Measurements from ENCODE around the gene CATSPER1.
A peak's percentile ranks its signal among the peaks of the same experiment; 100 is the strongest.
"Not testable (repeated sequence)": the region's sequence is repeated elsewhere in the genome, so short reads cannot be mapped to it uniquely, and the experiment has no call there.

Gene CATSPER1

DNA sequence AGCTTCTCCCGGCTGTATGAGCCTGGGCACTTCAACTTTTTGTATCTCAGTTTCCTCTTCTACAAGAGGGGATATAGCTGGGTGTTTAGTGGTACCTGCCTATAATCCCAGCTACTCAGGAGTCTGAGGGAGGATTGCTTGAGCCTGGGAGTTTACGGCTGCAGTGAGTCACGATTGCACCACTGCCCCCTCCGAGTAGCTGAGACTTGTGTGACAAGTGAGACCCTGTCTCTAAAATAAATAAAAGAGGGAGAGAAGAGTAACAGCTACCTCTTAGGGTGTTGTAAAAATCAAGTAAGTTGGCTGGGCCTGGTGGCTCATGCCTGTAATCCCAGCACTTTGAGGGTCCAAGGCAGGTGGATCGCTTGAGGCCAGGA lies 10.0 kb upstream of the CATSPER1 start:
- Histone ChIP-seq H3K4me1 (ENCODE audit: control insufficient read depth, insufficient read depth, low read length) (no peaks in the 10 kb centered on the region), H3K9ac (ENCODE audit: low read depth, low read length) (no peak overlapping the region), H3K36me3 (ENCODE audit: control insufficient read depth, insufficient read depth, low read length) (peaks cover 2% of the 10 kb centered on the region), H3K4me3 (ENCODE audit: low read depth, low read length) (no peak overlapping the region), H3K9me3 (ENCODE audit: control insufficient read depth, insufficient read depth, low read length) (no peaks in the 10 kb centered on the region), H3K27me3 (ENCODE audit: control insufficient read depth, insufficient read depth, low read length) (no peaks in the 10 kb centered on the region)

DNA sequence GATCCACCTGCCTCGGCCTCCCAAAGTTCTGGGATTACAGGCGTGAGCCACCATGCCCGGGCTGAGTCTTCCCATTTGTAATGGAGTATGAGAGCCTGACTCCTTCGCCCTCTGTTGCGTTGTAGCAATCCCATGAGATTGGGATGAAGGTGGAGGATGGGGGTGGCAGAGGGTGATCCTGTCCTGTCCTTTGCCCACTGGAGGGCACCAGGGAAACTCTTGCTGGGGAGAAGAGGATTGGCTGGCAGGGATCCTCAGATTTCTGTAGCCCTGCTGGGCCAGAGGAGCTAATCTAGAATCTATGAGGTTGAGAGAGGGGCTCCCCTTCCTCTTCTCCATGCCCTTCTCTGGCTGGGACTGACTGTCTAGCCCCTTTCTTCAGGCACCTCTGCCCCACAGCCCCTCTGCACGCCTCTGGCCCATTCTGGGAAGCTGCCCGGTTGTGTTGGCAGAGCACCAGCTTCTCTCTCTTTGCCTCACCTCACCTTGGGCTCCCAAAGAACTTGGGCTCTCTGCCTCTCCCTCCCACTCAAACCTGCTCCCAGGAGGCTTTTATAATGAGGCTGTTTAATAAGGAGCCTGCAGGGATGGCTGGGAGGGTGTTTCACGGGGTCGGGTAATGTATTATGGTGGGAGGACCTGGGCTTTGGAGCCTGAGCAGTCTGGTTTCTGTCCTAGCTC lies 9.5 kb upstream of the CATSPER1 start:
- Histone ChIP-seq H3K4me1 (ENCODE audit: control insufficient read depth, insufficient read depth, low read length) (no peaks in the 10 kb centered on the region), H3K9ac (ENCODE audit: low read depth, low read length) (no peak overlapping the region), H3K27me3 (ENCODE audit: control insufficient read depth, insufficient read depth, low read length) (no peaks in the 10 kb centered on the region), H3K9me3 (ENCODE audit: control insufficient read depth, insufficient read depth, low read length) (no peaks in the 10 kb centered on the region), H3K4me3 (ENCODE audit: low read depth, low read length) (no peak overlapping the region), H3K36me3 (ENCODE audit: control insufficient read depth, insufficient read depth, low read length) (no peaks in the 10 kb centered on the region)

DNA sequence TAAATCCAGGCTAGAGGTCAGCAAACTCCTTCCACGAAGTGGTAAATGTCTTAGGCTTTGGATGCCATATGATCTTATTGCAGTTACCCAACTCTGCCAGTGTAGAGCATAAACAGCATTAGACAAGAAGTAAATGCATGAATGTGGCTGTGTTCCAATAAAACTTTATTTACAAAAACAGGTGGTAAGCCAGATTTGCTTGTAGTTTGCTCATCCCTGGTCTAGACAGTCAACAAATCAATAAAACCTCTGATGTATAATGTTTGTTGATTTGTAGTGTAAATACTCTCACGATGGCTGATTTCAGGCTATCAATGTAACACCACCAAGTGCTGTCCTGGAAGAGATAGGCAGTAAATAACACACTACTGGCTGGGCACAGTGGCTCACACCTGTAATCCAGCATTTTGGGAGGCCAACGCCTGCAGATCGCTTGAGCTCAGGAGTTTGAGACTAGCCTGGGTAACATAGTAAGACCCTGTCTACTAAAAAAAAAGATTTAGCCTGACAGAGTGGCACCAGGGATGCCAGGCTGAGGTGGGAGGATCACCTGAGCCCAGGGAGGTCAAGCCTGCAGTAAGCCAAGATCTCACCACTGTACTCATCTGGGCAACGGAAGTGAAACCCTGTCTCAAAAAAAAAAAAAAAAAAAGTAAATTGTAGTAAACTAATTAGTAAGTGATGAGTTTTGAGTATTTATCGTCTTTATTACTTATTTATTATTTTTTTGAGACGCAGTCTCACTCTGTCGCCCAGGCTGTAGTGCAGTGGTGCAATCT lies 6.9 kb upstream of the CATSPER1 start:
- no peak overlapping the region for H3K4me3 ChIP-seq (ENCODE audit: low read depth, low read length)
- H3K4me1 ChIP-seq (ENCODE audit: control insufficient read depth, insufficient read depth, low read length), result no peaks in the 10 kb centered on the region
- no peaks in the 10 kb centered on the region for H3K27me3 ChIP-seq (ENCODE audit: control insufficient read depth, insufficient read depth, low read length)
- no peaks in the 10 kb centered on the region for H3K9me3 ChIP-seq (ENCODE audit: control insufficient read depth, insufficient read depth, low read length)
- H3K9ac ChIP-seq (ENCODE audit: low read depth, low read length), result no peak overlapping the region
- no peaks in the 10 kb centered on the region for H3K36me3 ChIP-seq (ENCODE audit: control insufficient read depth, insufficient read depth, low read length)

DNA sequence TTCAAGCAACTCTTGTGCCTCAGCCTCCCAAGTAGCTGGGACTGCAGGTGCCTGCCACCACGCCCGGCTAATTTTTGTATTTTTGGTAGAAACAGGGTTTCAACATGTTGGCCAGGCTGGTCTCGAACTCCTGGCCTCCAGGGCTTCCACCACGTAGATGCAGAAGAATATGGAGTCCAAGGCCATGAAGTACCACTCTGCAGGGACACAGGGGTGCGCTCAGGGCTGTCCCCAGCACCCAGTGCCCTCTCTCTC lies 3.2 kb downstream of the CATSPER1 start:
- H3K4me1 ChIP-seq (ENCODE audit: control insufficient read depth, insufficient read depth, low read length); H3K36me3 ChIP-seq (ENCODE audit: control insufficient read depth, insufficient read depth, low read length); H3K9ac ChIP-seq (ENCODE audit: low read depth, low read length); H3K27me3 ChIP-seq (ENCODE audit: control insufficient read depth, insufficient read depth, low read length); H3K9me3 ChIP-seq (ENCODE audit: control insufficient read depth, insufficient read depth, low read length); H3K4me3 ChIP-seq (ENCODE audit: low read depth, low read length): not testable (repeated sequence)

DNA sequence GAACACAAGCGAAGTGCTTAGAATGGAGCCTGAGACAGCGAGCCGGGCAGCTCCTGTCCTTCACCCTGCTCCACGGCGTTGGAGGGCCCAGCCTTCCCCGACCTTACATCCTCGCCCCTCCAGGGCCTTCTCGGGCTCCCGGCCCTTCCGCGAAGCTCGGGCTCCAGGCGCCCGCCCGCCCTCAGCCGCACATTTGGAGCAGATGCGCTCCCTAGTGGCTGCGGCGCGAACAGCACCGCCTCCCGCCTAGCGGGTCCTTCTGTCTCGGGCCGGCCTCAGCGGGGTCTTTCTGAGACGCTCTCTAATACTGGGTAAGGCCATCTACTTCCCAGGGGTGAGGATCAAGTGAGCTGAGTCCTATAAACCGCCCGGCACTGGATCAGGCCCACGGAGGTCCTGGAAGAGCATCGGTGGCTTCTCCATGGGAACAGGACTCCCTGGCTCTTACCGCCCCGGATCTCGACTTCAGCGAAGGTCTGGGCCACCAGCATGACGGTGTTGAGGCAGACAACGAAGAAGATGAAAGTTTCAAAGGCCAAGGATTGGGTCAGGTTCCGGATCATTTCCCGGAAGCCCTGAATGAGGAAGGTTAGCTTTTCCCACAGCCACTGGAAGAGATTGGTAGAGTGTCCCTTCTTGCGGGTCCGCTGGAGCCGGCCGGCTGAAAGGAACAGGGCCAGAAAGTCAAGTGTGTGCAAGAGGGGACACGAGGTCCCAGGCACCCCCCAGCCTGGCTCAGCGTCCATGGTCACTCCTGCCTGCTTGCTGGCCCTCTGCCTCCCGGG lies 3.7 kb downstream of the CATSPER1 start:
- Histone ChIP-seq H3K9me3 (ENCODE audit: control insufficient read depth, insufficient read depth, low read length) (no peaks in the 10 kb centered on the region), H3K9ac (ENCODE audit: low read depth, low read length) (no peak overlapping the region), H3K4me1 (ENCODE audit: control insufficient read depth, insufficient read depth, low read length) (no peaks in the 10 kb centered on the region), H3K36me3 (ENCODE audit: control insufficient read depth, insufficient read depth, low read length) (no peaks in the 10 kb centered on the region), H3K4me3 (ENCODE audit: low read depth, low read length) (peak overlapping the region; percentile 2), H3K27me3 (ENCODE audit: control insufficient read depth, insufficient read depth, low read length) (peaks cover 10% of the 10 kb centered on the region)

DNA sequence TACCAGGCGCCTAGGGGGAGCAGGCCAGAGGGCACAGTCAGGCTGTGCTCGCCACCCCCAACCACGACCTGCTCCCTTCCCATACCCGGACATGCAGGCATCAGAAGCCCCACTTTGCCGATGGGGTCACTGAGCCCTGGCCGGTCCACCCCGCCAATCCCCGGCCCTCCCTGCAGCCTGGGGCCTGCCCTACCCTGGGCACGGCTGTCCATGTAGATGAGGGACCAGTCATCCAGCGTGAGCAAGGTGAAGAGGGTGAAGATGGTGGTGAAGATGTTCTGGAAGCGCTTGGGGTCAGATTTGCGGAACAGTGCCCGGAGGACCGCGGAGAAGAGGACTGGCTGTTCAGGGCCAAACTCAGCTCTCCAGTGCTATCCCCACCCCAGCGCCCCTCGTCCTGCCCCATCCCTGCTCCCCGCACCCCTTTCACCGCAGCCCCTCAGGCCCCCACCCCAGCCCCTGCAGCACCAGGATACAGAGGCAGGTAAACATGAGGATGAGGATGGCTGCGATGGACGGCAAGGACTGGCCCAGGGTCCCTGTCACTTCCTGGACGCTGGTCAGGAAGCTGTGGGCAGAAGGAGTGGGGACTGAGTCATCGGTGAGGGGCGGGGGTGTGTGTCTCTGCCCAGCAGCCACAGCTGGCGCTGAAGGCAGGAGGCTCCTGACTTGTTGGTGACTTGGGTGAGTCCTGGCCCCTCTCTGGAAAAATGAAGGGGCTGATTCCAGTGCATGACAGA lies 5.5 kb downstream of the CATSPER1 start:
- Histone ChIP-seq H3K9me3 (ENCODE audit: control insufficient read depth, insufficient read depth, low read length) (no peaks in the 10 kb centered on the region), H3K9ac (ENCODE audit: low read depth, low read length) (no peak overlapping the region), H3K36me3 (ENCODE audit: control insufficient read depth, insufficient read depth, low read length) (no peaks in the 10 kb centered on the region), H3K27me3 (ENCODE audit: control insufficient read depth, insufficient read depth, low read length) (peaks cover 10% of the 10 kb centered on the region), H3K4me3 (ENCODE audit: low read depth, low read length) (no peak overlapping the region), H3K4me1 (ENCODE audit: control insufficient read depth, insufficient read depth, low read length) (no peaks in the 10 kb centered on the region)

DNA sequence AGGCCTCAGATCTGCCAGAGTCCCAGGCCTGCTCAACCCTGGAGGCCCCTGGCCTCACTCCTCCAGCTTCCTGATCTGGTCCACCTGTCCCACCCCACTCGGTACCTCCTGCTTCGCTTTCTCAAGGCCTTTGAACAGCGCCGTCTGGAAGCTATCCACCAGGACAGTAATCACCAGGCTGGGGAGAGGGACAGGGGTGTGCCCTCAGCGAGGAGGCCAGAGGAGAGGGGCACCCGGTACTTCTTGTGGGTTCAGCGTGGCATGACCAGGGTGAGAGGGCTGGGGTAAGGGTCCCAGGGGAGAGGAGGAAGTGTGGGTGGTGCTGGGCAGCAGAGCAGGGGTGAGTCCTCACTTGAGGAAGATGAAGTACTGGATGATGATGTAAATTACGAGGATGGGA lies 6.1 kb downstream of the CATSPER1 start:
- H3K27me3 ChIP-seq (ENCODE audit: control insufficient read depth, insufficient read depth, low read length), result peaks cover 10% of the 10 kb centered on the region
- no peak overlapping the region for H3K4me3 ChIP-seq (ENCODE audit: low read depth, low read length)
- no peaks in the 10 kb centered on the region for H3K4me1 ChIP-seq (ENCODE audit: control insufficient read depth, insufficient read depth, low read length)
- no peaks in the 10 kb centered on the region for H3K36me3 ChIP-seq (ENCODE audit: control insufficient read depth, insufficient read depth, low read length)
- no peak overlapping the region for H3K9ac ChIP-seq (ENCODE audit: low read depth, low read length)
- no peaks in the 10 kb centered on the region for H3K9me3 ChIP-seq (ENCODE audit: control insufficient read depth, insufficient read depth, low read length)

DNA sequence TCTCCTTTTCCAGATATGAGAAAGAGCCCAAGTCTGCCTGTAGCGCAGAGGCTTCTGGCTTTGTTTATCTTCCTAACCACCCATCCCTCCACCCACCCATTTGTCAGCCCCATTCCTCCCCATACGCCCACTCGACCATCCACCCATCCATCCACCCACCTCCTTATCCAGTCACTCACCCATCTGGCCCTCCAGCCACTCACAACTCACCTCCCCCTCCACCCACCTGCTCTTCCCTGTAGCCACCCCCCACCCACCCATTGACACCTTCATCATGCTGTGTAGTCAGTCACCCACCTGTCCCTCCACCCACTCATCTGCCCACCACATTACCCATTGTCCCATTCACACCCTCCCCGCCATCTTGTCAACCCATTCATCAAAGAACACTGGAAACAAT lies 9.0 kb downstream of the CATSPER1 start:
- no peaks in the 10 kb centered on the region for H3K36me3 ChIP-seq (ENCODE audit: control insufficient read depth, insufficient read depth, low read length)
- no peak overlapping the region for H3K9ac ChIP-seq (ENCODE audit: low read depth, low read length)
- no peak overlapping the region for H3K4me3 ChIP-seq (ENCODE audit: low read depth, low read length)
- no peaks in the 10 kb centered on the region for H3K9me3 ChIP-seq (ENCODE audit: control insufficient read depth, insufficient read depth, low read length)
- no peaks in the 10 kb centered on the region for H3K4me1 ChIP-seq (ENCODE audit: control insufficient read depth, insufficient read depth, low read length)
- peaks cover 8% of the 10 kb centered on the region for H3K27me3 ChIP-seq (ENCODE audit: control insufficient read depth, insufficient read depth, low read length)

DNA sequence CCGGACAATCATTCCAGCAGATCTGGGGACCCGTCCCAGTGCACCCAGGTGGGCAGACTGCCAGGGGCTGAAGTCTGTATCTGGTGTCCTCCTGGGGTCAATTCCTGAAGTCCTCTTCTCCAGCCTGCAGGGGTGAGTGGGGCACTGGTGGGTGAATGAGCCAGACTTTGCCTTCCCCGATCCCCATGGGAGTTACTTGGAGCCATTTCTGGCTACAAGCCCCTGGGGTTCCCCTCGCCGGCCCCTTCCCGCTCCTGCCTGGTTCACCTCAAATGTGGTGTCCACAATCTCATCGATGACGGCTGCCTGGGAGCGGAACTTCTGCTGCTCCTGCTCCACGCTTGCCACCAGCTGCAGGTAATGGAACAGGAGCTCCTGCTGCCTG lies 9.5 kb downstream of the CATSPER1 start:
- Histone ChIP-seq H3K4me3 (ENCODE audit: low read depth, low read length) (no peak overlapping the region), H3K9me3 (ENCODE audit: control insufficient read depth, insufficient read depth, low read length) (no peaks in the 10 kb centered on the region), H3K4me1 (ENCODE audit: control insufficient read depth, insufficient read depth, low read length) (no peaks in the 10 kb centered on the region), H3K36me3 (ENCODE audit: control insufficient read depth, insufficient read depth, low read length) (no peaks in the 10 kb centered on the region), H3K27me3 (ENCODE audit: control insufficient read depth, insufficient read depth, low read length) (peaks cover 9% of the 10 kb centered on the region), H3K9ac (ENCODE audit: low read depth, low read length) (no peak overlapping the region)

DNA sequence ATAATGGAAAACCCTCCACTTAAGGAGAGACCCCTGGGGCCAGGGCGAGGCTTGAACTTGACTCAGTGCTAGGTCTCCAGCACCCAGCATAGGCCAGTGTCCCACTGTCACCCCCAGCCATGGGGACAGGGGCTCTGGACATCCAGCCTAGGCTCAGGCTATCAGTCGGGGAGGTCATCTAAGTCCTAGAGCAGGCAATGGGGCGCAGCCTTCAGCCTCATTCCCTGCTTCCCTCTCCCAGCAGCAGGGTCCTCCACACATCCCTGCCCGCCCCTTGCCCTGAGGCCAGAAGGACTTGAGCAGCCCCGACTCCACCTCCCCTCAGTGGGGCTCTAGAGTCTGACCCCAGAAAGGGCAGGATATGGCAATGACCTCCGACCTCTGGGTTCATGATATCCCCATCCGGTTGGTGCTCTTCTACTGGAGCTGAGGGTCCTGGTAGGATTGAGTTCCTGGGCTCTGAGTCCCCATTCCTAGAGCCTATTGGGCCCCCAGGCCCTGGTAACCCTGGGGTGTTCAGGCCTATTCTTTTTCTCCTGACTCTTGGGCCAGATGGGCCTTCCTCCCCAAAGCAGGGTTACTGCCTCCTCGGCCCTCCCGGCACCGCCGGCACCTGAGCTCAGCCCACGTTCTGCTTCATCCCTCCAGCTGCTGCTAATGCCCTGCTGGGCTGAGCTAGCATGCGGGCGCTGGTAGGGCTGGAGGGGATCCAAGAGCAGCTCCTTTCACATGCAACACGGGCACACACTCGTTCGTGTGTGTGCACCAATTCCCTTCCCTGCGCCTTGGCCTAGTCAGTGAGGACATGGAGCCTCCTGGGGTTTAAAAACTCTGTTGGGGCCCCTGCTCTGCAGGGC lies 10.1 kb downstream of the CATSPER1 start:
- H3K9ac ChIP-seq (ENCODE audit: low read depth, low read length), result no peak overlapping the region
- no peaks in the 10 kb centered on the region for H3K9me3 ChIP-seq (ENCODE audit: control insufficient read depth, insufficient read depth, low read length)
- H3K4me1 ChIP-seq (ENCODE audit: control insufficient read depth, insufficient read depth, low read length), result no peaks in the 10 kb centered on the region
- H3K4me3 ChIP-seq (ENCODE audit: low read depth, low read length), result no peak overlapping the region
- peaks cover 10% of the 10 kb centered on the region for H3K27me3 ChIP-seq (ENCODE audit: control insufficient read depth, insufficient read depth, low read length)
- no peaks in the 10 kb centered on the region for H3K36me3 ChIP-seq (ENCODE audit: control insufficient read depth, insufficient read depth, low read length)

DNA sequence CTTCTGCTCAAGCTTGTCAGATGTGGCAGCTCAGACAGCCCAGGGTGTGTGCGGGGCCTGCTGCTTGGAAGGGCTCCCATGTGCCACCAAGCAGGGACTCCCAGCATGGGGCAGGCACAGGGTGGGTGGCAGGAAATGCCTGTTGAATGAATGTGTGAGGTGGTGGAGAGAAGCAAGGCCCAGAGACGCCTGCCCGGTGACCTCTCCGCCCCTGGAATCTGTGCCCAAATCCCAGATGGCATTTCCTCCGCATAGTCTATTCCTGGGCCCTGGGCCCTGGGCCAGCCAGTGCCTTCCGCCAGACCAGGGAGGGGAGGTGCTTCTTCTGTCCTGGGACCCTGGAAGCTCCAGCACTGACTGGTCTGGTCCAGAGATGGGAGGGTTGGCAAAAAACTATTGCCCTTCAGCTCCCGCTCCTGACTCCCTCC lies 10.8 kb downstream of the CATSPER1 start:
- Histone ChIP-seq H3K27me3 (ENCODE audit: control insufficient read depth, insufficient read depth, low read length) (peaks cover 10% of the 10 kb centered on the region), H3K9me3 (ENCODE audit: control insufficient read depth, insufficient read depth, low read length) (no peaks in the 10 kb centered on the region), H3K4me1 (ENCODE audit: control insufficient read depth, insufficient read depth, low read length) (no peaks in the 10 kb centered on the region), H3K4me3 (ENCODE audit: low read depth, low read length) (no peak overlapping the region), H3K9ac (ENCODE audit: low read depth, low read length) (no peak overlapping the region), H3K36me3 (ENCODE audit: control insufficient read depth, insufficient read depth, low read length) (no peaks in the 10 kb centered on the region)

Data from iPS-15b (cell line).